GM12891 (cell line): ENCODE data around the gene WLS.

Source experiments
- POLR2A ChIP-seq: IDR thresholded peaks from 2 replicates; pipeline ENCODE4 v1.6.1; 2011; ENCODE audit warnings: low read depth, low read length, control low read depth
- POLR2AphosphoS5 ChIP-seq: IDR thresholded peaks from 2 replicates; pipeline ENCODE4 v1.6.1; 2011; ENCODE audit warnings: low read depth, low read length, control low read depth
- POU2F2 ChIP-seq: IDR thresholded peaks from 2 replicates; pipeline ENCODE4 v1.6.1; 2011; ENCODE audit warnings: low read depth, mild to moderate bottlenecking, control low read depth, low read length, moderate library complexity
- SPI1 ChIP-seq: IDR thresholded peaks from 2 replicates; pipeline ENCODE4 v1.6.1; 2011; ENCODE audit warnings: low read depth, low read length, control low read depth
- TAF1 ChIP-seq: IDR thresholded peaks from 2 replicates; pipeline ENCODE4 v1.6.1; 2011; ENCODE audit warnings: low read depth, low read length, control low read depth

- TF ChIP-seq POLR2A (no peak), POLR2AphosphoS5 (no peak), SPI1 (no peak), POU2F2 (no peak), TAF1 (no peak)
Observed at GRCh38 chr1:68230901-68231626, 1.3 kb downstream of the WLS start.
